H1 (cell line): ENCODE measurements around the gene P3H3. TPM values are rescaled to one million over a fixed set of nuclear protein-coding genes. Genes with fewer than 3 reads are reported as not detected.

Source experiments
- CHD7 ChIP-seq: fragments of 300-600 bp; sonication (generic); IDR thresholded peaks from 2 replicates; pipeline ENCODE4 v1.7.1; 2012; ENCODE audit warnings: low read length, moderate library complexity, mild to moderate bottlenecking, inconsistent platforms; ENCODE audit not compliant: insufficient replicate concordance
- CTBP2 ChIP-seq: IDR thresholded peaks from 2 replicates; pipeline ENCODE4 v1.7.0; 2011; ENCODE audit warnings: borderline replicate concordance, mild to moderate bottlenecking, moderate library complexity, mixed read lengths, low read length; ENCODE audit not compliant: insufficient read depth, insufficient read length
- GTF2F1 ChIP-seq: IDR thresholded peaks from 2 replicates; pipeline ENCODE4 v1.6.1; 2012; ENCODE audit warnings: low read depth, low read length, improper control_type of control experiment, borderline replicate concordance
- HDAC6 ChIP-seq: IDR thresholded peaks from one replicate; pipeline ENCODE4 v1.7.1; 2012; ENCODE audit warnings: low read depth, mild to moderate bottlenecking, inconsistent platforms, low read length, moderate library complexity
- JUND ChIP-seq: IDR thresholded peaks from 2 replicates; pipeline ENCODE4 v1.6.1; 2011; ENCODE audit warnings: mild to moderate bottlenecking, improper control_type of control experiment, low read length
- POLR2A ChIP-seq, 2 experiments: IDR thresholded peaks; 1 replicate in 1 of 2; 2 replicates in 1 of 2; pipeline ENCODE4 v1.6.1; 2011; ENCODE audit warnings: low read depth in 2 of 2, low read length in 2 of 2, mild to moderate bottlenecking in 2 of 2; ENCODE audit errors: control extremely low read depth in 1 of 2
- RAD21 ChIP-seq, 2 experiments: IDR thresholded peaks in 1 of 2; conservative IDR thresholded peaks in 1 of 2; 2 replicates each; pipeline ENCODE4 v1.6.1; 2011; ENCODE audit warnings: low read depth in 2 of 2, low read length in 2 of 2, improper control_type of control experiment in 1 of 2, inconsistent platforms in 1 of 2, mild to moderate bottlenecking in 1 of 2, moderate library complexity in 1 of 2
- SP1 ChIP-seq: IDR thresholded peaks from 2 replicates; pipeline ENCODE4 v1.6.1; 2011; ENCODE audit warnings: low read depth, low read length
- TAF1 ChIP-seq: IDR thresholded peaks from 2 replicates; pipeline ENCODE4 v1.6.1; 2011; ENCODE audit warnings: mild to moderate bottlenecking, low read depth, low read length
- polyA plus RNA-seq, 7 experiments: library from polyadenylated mRNA; depleted of rRNA in 3 of 7; stranded (reverse) in 5 of 7; unstranded in 2 of 7; fragments of >200 nt in 5 of 7; fragments of 200-250 nt in 2 of 7; gene quantifications; 1 replicate in 5 of 7; 2 replicates in 1 of 7; 4 replicates in 1 of 7; pipeline versions ENCODE4 v1.2.1 to v1.2.3, GENCODE V29; 2011 to 2013; ENCODE audit warnings: missing spikeins in 2 of 7, mixed read lengths in 2 of 7
- total RNA-seq: library from RNA; stranded (reverse); fragmentation: NEBNext Ultra II Directional; extraction: Animal tissue kit (Norgen Biotek cat#: 25700); gene quantifications from 2 replicates; pipeline ENCODE4 v1.2.1, GENCODE V29; 2021

Gene P3H3
- total and polyA plus RNA-seq, 2 of the 8 experiments (the other 6 are each of a cell fraction or from before 2014, with no cell fraction given), result 22.9 to 43.5 TPM

- TF ChIP-seq CHD7, result no peak
- no peak for TF ChIP-seq RAD21 (IDR thresholded peaks at IDR 0.05 in 1 of 2, conservative IDR thresholded peaks at IDR 0.05 in 1 of 2; ENCODE audit: low read depth in 2 of 2, low read length in 2 of 2)
- no peak for TF ChIP-seq HDAC6
- TF ChIP-seq CTBP2, result no peak
- TF ChIP-seq SP1, result no peak
- TF ChIP-seq JUND, result no peak
- no peak for TF ChIP-seq POLR2A (IDR thresholded peaks at IDR 0.05; ENCODE audit: control extremely low read depth in 1 of 2, low read depth in 2 of 2, low read length in 2 of 2)
- no peak for TF ChIP-seq TAF1
- TF ChIP-seq GTF2F1, result no peak
Measured at GRCh38 chr12:6831450-6831995, 3.3 kb downstream of the P3H3 start (continued).
